Heart left ventricle (tissue), 13 donors: Measurements from ENCODE around the gene EGLN2.

ENCODE experiments used
- CTCF ChIP-seq, 12 donors: fragments of 200-600 bp; sonication (generic) in 4 of 12; IDR thresholded peaks; one replicate each; pipeline versions ENCODE4 v1.5.0 to v1.8.0; 2018 to 2022; ENCODE audit warnings: antibody characterized with exemption in 12 of 12, mild to moderate bottlenecking in 5 of 12
- POLR2A ChIP-seq, 2 donors: fragments of 450-650 bp; IDR thresholded peaks; one replicate each; pipeline ENCODE4 v1.6.1; 2017; ENCODE audit warnings: antibody characterized with exemption in 2 of 2, mild to moderate bottlenecking in 2 of 2, moderate library complexity in 2 of 2
- donor health status: ischemic (EF 13 %, LVEDD 7.1; RV severe dilation, severe dysfunction).
- donor health status: DM: no; HTN: yes; CAD: no.
- donor health status: DM: no; HTN: no; CAD: no.
- donor health status: ischemic (EF 25% LVEDD 6.9; RV normal size, moderate dysfunction).
- donor health status: ischemic (EF 25% LVEDD 5.7; RV mildly dilated, moderate dysfunction).
- donor health status: ischemic (EF 35%, LVEDD 5.7; RV mildly dilated, moderate dysfunction).
- donor health status: nonischemic (EF 11% LVEDD 7.7; RV severe dilation, severe dysfunction).
- donor health status: DM: yes; HTN: yes; CAD: no.
- donor health status: PGD.
- donor health status: ischemic (EF 29% LVEDD 5.4; RV normal size, mild dysfunction).
- donor health status: nonischemic (EF 23%, LVEDD 6.1; RV moderate dilation, normal function).

DNA sequence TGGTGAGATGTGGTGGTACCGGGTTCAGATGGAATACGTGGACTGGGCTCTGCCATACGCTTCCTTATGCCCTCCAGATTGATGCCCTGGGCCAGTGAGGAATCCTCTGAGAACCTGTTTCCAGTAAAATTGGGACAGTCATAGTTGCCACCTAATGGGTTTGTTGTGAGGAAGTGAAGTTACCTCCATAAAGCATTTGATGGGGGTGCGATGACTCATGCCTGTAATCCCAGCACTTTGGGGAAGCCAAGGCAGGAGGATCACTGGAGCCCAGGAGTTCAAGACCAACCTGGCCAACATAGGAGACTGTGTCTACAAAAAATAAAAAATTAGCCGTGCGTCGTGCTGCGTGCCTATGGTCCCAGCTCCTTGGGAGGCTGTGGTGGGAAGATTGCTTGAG, 43.2 kb upstream of the EGLN2 start:
- no peak for TF ChIP-seq CTCF (IDR thresholded peaks at IDR 0.05)
- no peak for TF ChIP-seq POLR2A (IDR thresholded peaks at IDR 0.05)
